Measurements from ENCODE around the gene CNEP1R1. TPM values are rescaled to one million over a fixed set of nuclear protein-coding genes. Genes with fewer than 3 reads are reported as not detected.

CNEP1R1 gene
- total and polyA plus RNA-seq, 9 of the 15 experiments (the other 6 are each of a cell fraction or from before 2014, with no cell fraction given), result 7.6 to 20.1 (median 10.6) TPM

DNA sequence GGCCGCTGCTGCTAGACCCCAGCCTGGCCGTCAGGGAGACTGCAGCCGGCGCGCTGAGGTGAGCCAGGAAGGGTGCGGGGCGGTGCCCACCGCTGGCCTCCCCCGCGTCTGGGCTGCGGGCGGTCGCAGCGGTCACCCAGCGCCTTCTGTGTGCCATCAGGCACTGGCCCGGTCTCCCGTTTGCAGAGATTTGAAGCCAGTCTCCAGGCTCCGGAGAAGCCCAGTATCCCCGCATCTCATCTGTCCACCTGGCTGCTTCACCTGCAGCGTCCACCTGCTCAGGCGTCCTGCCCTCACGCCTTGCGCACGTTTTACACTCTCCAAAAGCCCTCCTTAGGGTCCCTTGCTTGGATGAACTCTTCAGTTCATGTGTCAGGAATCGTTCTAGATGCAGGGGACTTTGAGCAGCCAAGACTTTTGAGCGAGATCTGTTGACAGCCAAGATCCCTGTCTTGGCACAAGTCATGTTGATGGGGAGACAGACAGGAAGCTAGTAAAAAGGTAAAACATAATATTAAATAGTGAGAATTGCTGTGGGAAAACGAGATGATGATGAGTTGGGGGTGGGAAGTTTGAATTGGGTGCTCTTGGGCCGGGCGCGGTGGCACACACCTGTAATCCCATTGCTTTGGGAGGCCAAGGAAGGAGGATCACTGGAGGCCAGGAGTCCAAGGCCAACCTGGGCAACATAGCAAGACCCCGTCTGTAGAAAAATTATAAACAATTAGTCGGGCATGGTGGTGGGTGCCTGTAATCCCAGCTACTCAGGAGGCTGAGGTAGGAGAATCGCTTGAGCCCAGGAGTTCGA is 41.7 kb downstream of the CNEP1R1 start (continued):
- TF ChIP-seq RBM25 (IDR thresholded peaks at IDR 0.05; ENCODE audit: low read depth, low read length, severe bottlenecking), result peak; percentile 40
- TF ChIP-seq DNMT1 (IDR thresholded peaks at IDR 0.05), result no peak
- no peak for TF ChIP-seq BACH1 (tag; IDR thresholded peaks at IDR 0.05)
- TF ChIP-seq STAT5B (CRISPR knock-in tag; IDR thresholded peaks at IDR 0.05), result no peak
- TF ChIP-seq ZNF57 (CRISPR knock-in tag; IDR thresholded peaks at IDR 0.05), result no peak
- no peak for TF ChIP-seq ETV1 (tag; conservative IDR thresholded peaks at IDR 0.05; ENCODE audit: low read depth)
- no peak for TF ChIP-seq RBM39 (optimal IDR thresholded peaks at IDR 0.05; ENCODE audit: low read depth, low read length)
- 0 out of 2 replicates have a peak, but pooled peaks have one; percentile 31 for TF ChIP-seq ELF2 (CRISPR knock-in tag; IDR thresholded peaks at IDR 0.05)
- TF ChIP-seq, protein P1, sequence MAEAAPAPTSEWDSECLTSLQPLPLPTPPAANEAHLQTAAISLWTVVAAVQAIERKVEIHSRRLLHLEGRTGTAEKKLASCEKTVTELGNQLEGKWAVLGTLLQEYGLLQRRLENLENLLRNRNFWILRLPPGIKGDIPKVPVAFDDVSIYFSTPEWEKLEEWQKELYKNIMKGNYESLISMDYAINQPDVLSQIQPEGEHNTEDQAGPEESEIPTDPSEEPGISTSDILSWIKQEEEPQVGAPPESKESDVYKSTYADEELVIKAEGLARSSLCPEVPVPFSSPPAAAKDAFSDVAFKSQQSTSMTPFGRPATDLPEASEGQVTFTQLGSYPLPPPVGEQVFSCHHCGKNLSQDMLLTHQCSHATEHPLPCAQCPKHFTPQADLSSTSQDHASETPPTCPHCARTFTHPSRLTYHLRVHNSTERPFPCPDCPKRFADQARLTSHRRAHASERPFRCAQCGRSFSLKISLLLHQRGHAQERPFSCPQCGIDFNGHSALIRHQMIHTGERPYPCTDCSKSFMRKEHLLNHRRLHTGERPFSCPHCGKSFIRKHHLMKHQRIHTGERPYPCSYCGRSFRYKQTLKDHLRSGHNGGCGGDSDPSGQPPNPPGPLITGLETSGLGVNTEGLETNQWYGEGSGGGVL (CRISPR knock-in tag; IDR thresholded peaks at IDR 0.05), result no peak
- TF ChIP-seq, protein P2, sequence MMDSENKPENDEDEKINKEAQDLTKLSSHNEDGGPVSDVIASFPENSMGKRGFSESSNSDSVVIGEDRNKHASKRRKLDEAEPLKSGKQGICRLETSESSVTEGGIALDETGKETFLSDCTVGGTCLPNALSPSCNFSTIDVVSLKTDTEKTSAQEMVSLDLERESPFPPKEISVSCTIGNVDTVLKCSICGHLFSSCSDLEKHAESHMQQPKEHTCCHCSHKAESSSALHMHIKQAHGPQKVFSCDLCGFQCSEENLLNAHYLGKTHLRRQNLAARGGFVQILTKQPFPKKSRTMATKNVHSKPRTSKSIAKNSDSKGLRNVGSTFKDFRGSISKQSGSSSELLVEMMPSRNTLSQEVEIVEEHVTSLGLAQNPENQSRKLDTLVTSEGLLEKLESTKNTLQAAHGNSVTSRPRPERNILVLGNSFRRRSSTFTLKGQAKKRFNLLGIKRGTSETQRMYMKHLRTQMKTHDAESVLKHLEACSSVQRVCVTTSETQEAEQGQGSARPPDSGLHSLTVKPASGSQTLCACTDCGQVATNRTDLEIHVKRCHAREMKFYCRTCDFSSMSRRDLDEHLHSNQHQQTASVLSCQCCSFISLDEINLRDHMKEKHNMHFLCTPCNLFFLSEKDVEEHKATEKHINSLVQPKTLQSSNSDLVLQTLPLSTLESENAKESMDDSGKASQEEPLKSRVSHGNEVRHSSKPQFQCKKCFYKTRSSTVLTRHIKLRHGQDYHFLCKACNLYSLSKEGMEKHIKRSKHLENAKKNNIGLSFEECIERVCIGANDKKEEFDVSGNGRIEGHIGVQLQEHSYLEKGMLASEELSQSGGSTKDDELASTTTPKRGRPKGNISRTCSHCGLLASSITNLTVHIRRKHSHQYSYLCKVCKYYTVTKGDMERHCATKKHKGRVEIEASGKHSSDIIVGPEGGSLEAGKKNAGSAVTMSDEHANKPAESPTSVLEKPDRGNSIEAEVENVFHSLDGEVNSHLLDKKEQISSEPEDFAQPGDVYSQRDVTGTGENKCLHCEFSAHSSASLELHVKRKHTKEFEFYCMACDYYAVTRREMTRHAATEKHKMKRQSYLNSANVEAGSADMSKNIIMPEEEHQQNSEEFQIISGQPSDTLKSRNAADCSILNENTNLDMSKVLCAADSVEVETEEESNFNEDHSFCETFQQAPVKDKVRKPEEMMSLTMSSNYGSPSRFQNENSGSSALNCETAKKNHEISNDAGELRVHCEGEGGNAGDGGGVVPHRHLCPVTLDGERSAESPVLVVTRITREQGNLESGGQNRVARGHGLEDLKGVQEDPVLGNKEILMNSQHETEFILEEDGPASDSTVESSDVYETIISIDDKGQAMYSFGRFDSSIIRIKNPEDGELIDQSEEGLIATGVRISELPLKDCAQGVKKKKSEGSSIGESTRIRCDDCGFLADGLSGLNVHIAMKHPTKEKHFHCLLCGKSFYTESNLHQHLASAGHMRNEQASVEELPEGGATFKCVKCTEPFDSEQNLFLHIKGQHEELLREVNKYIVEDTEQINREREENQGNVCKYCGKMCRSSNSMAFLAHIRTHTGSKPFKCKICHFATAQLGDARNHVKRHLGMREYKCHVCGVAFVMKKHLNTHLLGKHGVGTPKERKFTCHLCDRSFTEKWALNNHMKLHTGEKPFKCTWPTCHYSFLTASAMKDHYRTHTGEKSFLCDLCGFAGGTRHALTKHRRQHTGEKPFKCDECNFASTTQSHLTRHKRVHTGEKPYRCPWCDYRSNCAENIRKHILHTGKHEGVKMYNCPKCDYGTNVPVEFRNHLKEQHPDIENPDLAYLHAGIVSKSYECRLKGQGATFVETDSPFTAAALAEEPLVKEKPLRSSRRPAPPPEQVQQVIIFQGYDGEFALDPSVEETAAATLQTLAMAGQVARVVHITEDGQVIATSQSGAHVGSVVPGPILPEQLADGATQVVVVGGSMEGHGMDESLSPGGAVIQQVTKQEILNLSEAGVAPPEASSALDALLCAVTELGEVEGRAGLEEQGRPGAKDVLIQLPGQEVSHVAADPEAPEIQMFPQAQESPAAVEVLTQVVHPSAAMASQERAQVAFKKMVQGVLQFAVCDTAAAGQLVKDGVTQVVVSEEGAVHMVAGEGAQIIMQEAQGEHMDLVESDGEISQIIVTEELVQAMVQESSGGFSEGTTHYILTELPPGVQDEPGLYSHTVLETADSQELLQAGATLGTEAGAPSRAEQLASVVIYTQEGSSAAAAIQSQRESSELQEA (IDR thresholded peaks at IDR 0.05; ENCODE audit: low read depth), result no peak
- TF ChIP-seq, protein P3, sequence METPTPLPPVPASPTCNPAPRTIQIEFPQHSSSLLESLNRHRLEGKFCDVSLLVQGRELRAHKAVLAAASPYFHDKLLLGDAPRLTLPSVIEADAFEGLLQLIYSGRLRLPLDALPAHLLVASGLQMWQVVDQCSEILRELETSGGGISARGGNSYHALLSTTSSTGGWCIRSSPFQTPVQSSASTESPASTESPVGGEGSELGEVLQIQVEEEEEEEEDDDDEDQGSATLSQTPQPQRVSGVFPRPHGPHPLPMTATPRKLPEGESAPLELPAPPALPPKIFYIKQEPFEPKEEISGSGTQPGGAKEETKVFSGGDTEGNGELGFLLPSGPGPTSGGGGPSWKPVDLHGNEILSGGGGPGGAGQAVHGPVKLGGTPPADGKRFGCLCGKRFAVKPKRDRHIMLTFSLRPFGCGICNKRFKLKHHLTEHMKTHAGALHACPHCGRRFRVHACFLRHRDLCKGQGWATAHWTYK (CRISPR knock-in tag; IDR thresholded peaks at IDR 0.05), result no peak
- TF ChIP-seq RNF2 (IDR thresholded peaks at IDR 0.05), result no peak
- no peak for TF ChIP-seq ARID2 (IDR thresholded peaks at IDR 0.05)
- no peak for TF ChIP-seq RAD51 (IDR thresholded peaks at IDR 0.05; ENCODE audit: borderline replicate concordance, low read depth)
- TF ChIP-seq SMAD4 (CRISPR knock-in tag; conservative IDR thresholded peaks at IDR 0.05), result peak; percentile 84; the same call in 1 of the 2 replicates
